ENCODE results near the gene LATS2. TPM values are rescaled to one million over a fixed set of nuclear protein-coding genes. Genes with fewer than 3 reads are reported as not detected.
A peak's percentile ranks its signal among the peaks of the same experiment; 100 is the strongest.

Gene LATS2
- total RNA-seq, 1 donor from 2014 or later: 20.5 TPM

GRCh38 chr13:21047591-21048282, 13.6 kb downstream of the LATS2 start:
- no peak for DNase-seq

- no peak for DNase-seq
These were observed 14.3 kb downstream of the LATS2 start for GRCh38 chr13:21047087-21047486.

- no peak for DNase-seq
These were observed 15.2 kb downstream of the LATS2 start for GRCh38 chr13:21046203-21046602.

- DNase-seq: no peak
These were observed 16.3 kb downstream of the LATS2 start for GRCh38 chr13:21045100-21045499.

GRCh38 chr13:21043898-21044297, 17.5 kb downstream of the LATS2 start:
- DNase-seq: peak; percentile 59

- DNase-seq: no peak
These were observed 21.1 kb downstream of the LATS2 start for GRCh38 chr13:21040120-21040826.

GRCh38 chr13:21039097-21039800, 22.1 kb downstream of the LATS2 start:
- no peak for DNase-seq

GRCh38 chr13:21037656-21038055, 23.7 kb downstream of the LATS2 start:
- no peak for DNase-seq

GRCh38 chr13:21035498-21035897, 25.9 kb downstream of the LATS2 start:
- no peak for DNase-seq

GRCh38 chr13:21034603-21035191, 26.7 kb downstream of the LATS2 start:
- no peak for DNase-seq

GRCh38 chr13:21033856-21034602, 27.4 kb downstream of the LATS2 start:
- no peak for DNase-seq

- peak; percentile 64 for DNase-seq
These were observed 28.1 kb downstream of the LATS2 start for GRCh38 chr13:21033212-21033840.

- no peak for DNase-seq
These were observed 28.7 kb downstream of the LATS2 start for GRCh38 chr13:21032656-21033055.

- no peak for DNase-seq
These were observed 29.7 kb downstream of the LATS2 start for GRCh38 chr13:21031594-21032275.

GRCh38 chr13:21025539-21025938, 35.8 kb downstream of the LATS2 start:
- no peak for DNase-seq

- DNase-seq: no peak
These were observed 39.1 kb downstream of the LATS2 start for GRCh38 chr13:21022056-21022979.

GRCh38 chr13:21020581-21020980, 40.8 kb downstream of the LATS2 start:
- no peak for DNase-seq

GRCh38 chr13:21020176-21020575, 41.2 kb downstream of the LATS2 start:
- no peak for DNase-seq

- no peak for DNase-seq
These were observed 43.2 kb downstream of the LATS2 start for GRCh38 chr13:21018220-21018619.

- no peak for DNase-seq
These were observed 44.9 kb downstream of the LATS2 start for GRCh38 chr13:21016487-21016886.

All from tongue (tissue), 2 donors.